A549 (cell line): ENCODE measurements around the gene UMAD1. TPM values are rescaled to one million over a fixed set of nuclear protein-coding genes. Genes with fewer than 3 reads are reported as not detected.

Experiments
- ATAC-seq, 2 experiments: fragments of 200-7000 bp in 1 of 2; fragments of >200 bp in 1 of 2; cut with Nextera tagmentation in 1 of 2; cut with Tn5 transposase in 1 of 2; 3 replicates each; pipeline versions ENCODE4 v1.8.0 to v1.9.1; 2018 to 2020; ENCODE audit warnings: mild to moderate bottlenecking in 1 of 2, moderate library complexity in 1 of 2
- CTCF ChIA-PET: fragments of 300-600 bp; sonication (Branson Sonifier 250); formaldehyde crosslinking; extraction: SDS; loops from one replicate; lab custom pipeline; 2021; ENCODE audit warnings: antibody characterized with exemption, inconsistent platforms; lab: Yijun Ruan, JAX
- POLR2A ChIA-PET: fragments of 350-600 bp; formaldehyde crosslinking; extraction: SDS; loops from one replicate; lab custom pipeline; 2021; ENCODE audit warnings: antibody characterized with exemption, inconsistent platforms; lab: Yijun Ruan, JAX
- DNase-seq, 2 experiments: peaks; one replicate each; pipeline versions ENCODE4 v3.0.0 to v3.0.0-alpha.2; 2011 to 2016; ENCODE audit warnings: low read depth in 1 of 2, low spot score in 1 of 2
- FAIRE-seq: peaks from 2 replicates; lab custom pipeline; 2011; peaks lifted over from hg19 to GRCh38; lab: Jason Lieb, UNC
- H3K27ac ChIP-seq, 2 experiments: fragments of >200 bp; sonication (Bioruptor Twin); formaldehyde crosslinking; 3 replicates each; pipeline ENCODE4 v1.5.1; 2016 to 2017
- H3K4me1 ChIP-seq: fragments of >200 bp; sonication (Bioruptor Twin); formaldehyde crosslinking; 3 replicates; pipeline ENCODE4 v1.6.1; 2016
- H3K4me2 ChIP-seq: fragments of >200 bp; sonication (Bioruptor Twin); formaldehyde crosslinking; 3 replicates; pipeline ENCODE4 v1.6.1; 2016
- H3K4me3 ChIP-seq: fragments of >200 bp; sonication (Bioruptor Twin); formaldehyde crosslinking; 3 replicates; pipeline ENCODE4 v1.5.1; 2016
- H3K9me3 ChIP-seq: fragments of >200 bp; sonication (Bioruptor Twin); formaldehyde crosslinking; 3 replicates; pipeline ENCODE4 v1.6.1; 2016
- BCL3 ChIP-seq: fragments of >200 bp; sonication (Bioruptor Twin); formaldehyde crosslinking; IDR thresholded peaks from 3 replicates; pipeline ENCODE4 v1.6.1; 2016
- CHD2 ChIP-seq: fragments of 150-350 bp; IDR thresholded peaks from 2 replicates; pipeline ENCODE4 v1.6.1; 2014; ENCODE audit warnings: low read length; ENCODE audit not compliant: partially characterized antibody
- CTCF ChIP-seq: fragments of >200 bp; sonication (Bioruptor Twin); formaldehyde crosslinking; IDR thresholded peaks from 3 replicates; pipeline ENCODE4 v1.5.1; 2016
- E2F6 ChIP-seq: IDR thresholded peaks from 2 replicates; pipeline ENCODE4 v1.6.1; 2012; ENCODE audit warnings: low read depth, borderline replicate concordance
- EHMT2 ChIP-seq: fragments of 200-600 bp; sonication (generic); IDR thresholded peaks from 2 replicates; pipeline ENCODE4 v1.6.1; 2016; ENCODE audit warnings: antibody characterized with exemption, low read depth, mild to moderate bottlenecking, moderate library complexity
- FOSL2 ChIP-seq, 2 experiments: fragments of 450-650 bp in 1 of 2; fragments of >200 bp in 1 of 2; sonication (Bioruptor Twin) in 1 of 2; formaldehyde crosslinking; IDR thresholded peaks; 2 replicates each; pipeline versions ENCODE4 v1.5.0 to v1.6.1; 2016 to 2020; ENCODE audit warnings: mild to moderate bottlenecking in 1 of 2, moderate library complexity in 1 of 2
- FOXS1 ChIP-seq: fragments of 250-450 bp; sonication (Bioruptor Pico); IDR thresholded peaks from 2 replicates; pipeline ENCODE4 v1.5.0; 2020; ENCODE audit warnings: mild to moderate bottlenecking, moderate library complexity
- HDAC2 ChIP-seq: fragments of 200-600 bp; sonication (generic); IDR thresholded peaks from 2 replicates; pipeline ENCODE4 v1.6.1; 2016
- HES2 ChIP-seq: fragments of >200 bp; sonication (Bioruptor Twin); formaldehyde crosslinking; IDR thresholded peaks from 2 replicates; pipeline ENCODE4 v1.6.1; 2016
- HEYL ChIP-seq: fragments of 250-450 bp; sonication (Bioruptor Pico); IDR thresholded peaks from 2 replicates; pipeline ENCODE4 v1.8.0; 2021; ENCODE audit warnings: mild to moderate bottlenecking, moderate library complexity
- HMGXB4 ChIP-seq: fragments of 250-450 bp; sonication (Bioruptor Pico); IDR thresholded peaks from 2 replicates; pipeline ENCODE4 v1.5.0; 2021; ENCODE audit warnings: mild to moderate bottlenecking, moderate library complexity, borderline replicate concordance
- HOXB5 ChIP-seq: fragments of 250-450 bp; sonication (Bioruptor Pico); IDR thresholded peaks from 2 replicates; pipeline ENCODE4 v1.5.0; 2020; ENCODE audit warnings: mild to moderate bottlenecking, moderate library complexity
- JUNB ChIP-seq: fragments of >200 bp; sonication (Bioruptor Twin); formaldehyde crosslinking; IDR thresholded peaks from 2 replicates; pipeline ENCODE4 v1.6.1; 2016
- MAFK ChIP-seq: fragments of 450-650 bp; IDR thresholded peaks from 2 replicates; pipeline ENCODE4 v1.6.1; 2014; ENCODE audit not compliant: partially characterized antibody
- NR3C1 ChIP-seq: fragments of >200 bp; sonication (Bioruptor Twin); formaldehyde crosslinking; IDR thresholded peaks from 3 replicates; pipeline ENCODE4 v1.6.1; 2017
- RARB ChIP-seq: fragments of 250-450 bp; sonication (Bioruptor Pico); IDR thresholded peaks from 2 replicates; pipeline ENCODE4 v1.8.0; 2021; ENCODE audit warnings: mild to moderate bottlenecking, moderate library complexity
- RCOR1 ChIP-seq: fragments of 150-350 bp; IDR thresholded peaks from 2 replicates; pipeline ENCODE4 v1.6.1; 2014; ENCODE audit warnings: antibody characterized with exemption, low read length, low read depth
- REST ChIP-seq: fragments of 200-600 bp; sonication (generic); IDR thresholded peaks from 2 replicates; pipeline ENCODE4 v1.6.1; 2016; ENCODE audit warnings: antibody characterized with exemption, mild to moderate bottlenecking, moderate library complexity
- RNF2 ChIP-seq: fragments of 200-600 bp; sonication (generic); IDR thresholded peaks from 2 replicates; pipeline ENCODE4 v1.6.1; 2016; ENCODE audit warnings: low read depth, mild to moderate bottlenecking, antibody characterized with exemption, moderate library complexity, borderline replicate concordance
- SMC3 ChIP-seq: fragments of >200 bp; sonication (Bioruptor Twin); formaldehyde crosslinking; IDR thresholded peaks from 3 replicates; pipeline ENCODE4 v1.6.1; 2018; ENCODE audit warnings: inconsistent platforms
- ZC3H11A ChIP-seq: fragments of 450-650 bp; IDR thresholded peaks from 2 replicates; pipeline ENCODE4 v1.6.1; 2014; ENCODE audit warnings: antibody characterized with exemption, mild to moderate bottlenecking
- whole genome bisulfite sequencing: methylation state at CpG from one replicate; pipeline ENCODE4 v1.1.6; 2017; ENCODE audit errors: missing lambda C conversion rate; 5-methylcytosine and 5-hydroxymethylcytosine counted together
- polyA plus RNA-seq, 4 experiments: library from polyadenylated mRNA; depleted of rRNA in 3 of 4; stranded (reverse); fragments of >200 nt; fragmentation: RNase III in 1 of 4; extraction: RNeasy Plus Mini Kit Qiagen cat#74134 plus additional on column Dnase treatment in 1 of 4; gene quantifications; 2 replicates in 3 of 4; 3 replicates in 1 of 4; pipeline ENCODE4 v1.2.3, GENCODE V29; 2011 to 2017

Gene UMAD1
- polyA plus RNA-seq, 2 of the 4 experiments (the other 2 are of a cell fraction) = 21.4 to 46.4 TPM

- WGBS = 85% methylated on average over 3 of the region's 4 CpGs
- no peak overlapping the region for H3K4me2 ChIP-seq
- TF ChIP-seq HDAC2 (no peak), HOXB5 (CRISPR knock-in tag) (no peak), FOSL2 (IDR thresholded peaks at IDR 0.05) (no peak), FOSL2 (CRISPR knock-in tag; IDR thresholded peaks at IDR 0.05) (no peak)
- no peak overlapping the region for H3K27ac ChIP-seq
- H3K4me1 ChIP-seq = no peaks in the 10 kb centered on the region
- no peak overlapping the region for H3K4me3 ChIP-seq
- ATAC-seq (no peak), DNase-seq (no peak), FAIRE-seq (no peak)
- no peaks in the 10 kb centered on the region for H3K9me3 ChIP-seq
- ChIA-PET POLR2A (no interaction called here), CTCF (no interaction called here)
Measured at GRCh38 chr7:7895754-7896153, 255.2 kb downstream of the UMAD1 start.

GRCh38 chr7:7897509-7897908 is 257.0 kb downstream of the UMAD1 start:
- Histone ChIP-seq H3K4me3 (no peak overlapping the region), H3K27ac (no peak overlapping the region), H3K4me2 (no peak overlapping the region)
- POLR2A ChIA-PET = no interaction called here
- no peak for ATAC-seq
- CTCF ChIA-PET = no interaction called here
- no peak for DNase-seq
- WGBS = 79% methylated on average over 2 of the region's 2 CpGs
- TF ChIP-seq E2F6 (no peak), RNF2 (no peak), CHD2 (no peak), CTCF (no peak), BCL3 (no peak), RCOR1 (no peak), HES2 (no peak), EHMT2 (no peak), REST (no peak), FOXS1 (CRISPR knock-in tag) (no peak), NR3C1 (no peak), RARB (CRISPR knock-in tag) (no peak), HEYL (CRISPR knock-in tag) (no peak), JUNB (no peak), FOSL2 (IDR thresholded peaks at IDR 0.05) (no peak), FOSL2 (CRISPR knock-in tag; IDR thresholded peaks at IDR 0.05) (no peak), HMGXB4 (no peak), SMC3 (no peak), MAFK (no peak), ZC3H11A (no peak), HOXB5 (CRISPR knock-in tag) (no peak)
- TF ChIP-seq, all 56 proteins: peak for 0
- no peak for FAIRE-seq
- no peaks in the 10 kb centered on the region for H3K4me1 ChIP-seq
- no peaks in the 10 kb centered on the region for H3K9me3 ChIP-seq
